Upper lobe of right lung (tissue), 1 donor: Measurements from ENCODE around the gene RPLP2. TPM values are rescaled to one million over a fixed set of nuclear protein-coding genes. Genes with fewer than 3 reads are reported as not detected.

Source experiments
- ATAC-seq: fragments of 200-7000 bp; cut with Tn5 transposase; one replicate; pipeline ENCODE4 v1.9.1; 2020; ENCODE audit warnings: mild to moderate bottlenecking, moderate library complexity
- DNase-seq: peaks from one replicate; pipeline ENCODE4 v3.0.0-alpha.2; 2020
- H3K27ac ChIP-seq: fragments of 200-600 bp; one replicate; pipeline ENCODE4 v1.8.0; 2022
- H3K27me3 ChIP-seq: fragments of 200-600 bp; one replicate; pipeline ENCODE4 v1.8.0; 2022; ENCODE audit warnings: mild to moderate bottlenecking
- H3K36me3 ChIP-seq: fragments of 200-600 bp; one replicate; pipeline ENCODE4 v1.8.0; 2022
- H3K4me1 ChIP-seq: fragments of 200-600 bp; one replicate; pipeline ENCODE4 v1.8.0; 2022
- H3K4me3 ChIP-seq: fragments of 200-600 bp; one replicate; pipeline ENCODE4 v1.8.0; 2022; ENCODE audit warnings: mild to moderate bottlenecking
- H3K9me3 ChIP-seq: fragments of 200-600 bp; one replicate; pipeline ENCODE4 v1.8.0; 2022
- intact Hi-C: fragments of 100-400 bp; cut with DNase I; formaldehyde crosslinking; loops from one replicate; pipeline ENCODE4 v1.11.0; 2022
- total RNA-seq: library from RNA; stranded (reverse); fragmentation: NEBNext Ultra II Directional; extraction: Animal tissue kit (Norgen Biotek cat#: 25700); gene quantifications from one replicate; pipeline ENCODE4 v1.2.1, GENCODE V29; 2021
- TF ChIP-seq, protein P1 (sequence below): fragments of 200-600 bp; IDR thresholded peaks from one replicate; pipeline ENCODE4 v1.8.0; 2022; ENCODE audit warnings: antibody characterized with exemption
- donor health status: DM: no; HTN: yes; CAD: no; lungs with severe emphysema.

Gene RPLP2
- total RNA-seq, 1 donor from 2014 or later: 1,548 TPM

DNA sequence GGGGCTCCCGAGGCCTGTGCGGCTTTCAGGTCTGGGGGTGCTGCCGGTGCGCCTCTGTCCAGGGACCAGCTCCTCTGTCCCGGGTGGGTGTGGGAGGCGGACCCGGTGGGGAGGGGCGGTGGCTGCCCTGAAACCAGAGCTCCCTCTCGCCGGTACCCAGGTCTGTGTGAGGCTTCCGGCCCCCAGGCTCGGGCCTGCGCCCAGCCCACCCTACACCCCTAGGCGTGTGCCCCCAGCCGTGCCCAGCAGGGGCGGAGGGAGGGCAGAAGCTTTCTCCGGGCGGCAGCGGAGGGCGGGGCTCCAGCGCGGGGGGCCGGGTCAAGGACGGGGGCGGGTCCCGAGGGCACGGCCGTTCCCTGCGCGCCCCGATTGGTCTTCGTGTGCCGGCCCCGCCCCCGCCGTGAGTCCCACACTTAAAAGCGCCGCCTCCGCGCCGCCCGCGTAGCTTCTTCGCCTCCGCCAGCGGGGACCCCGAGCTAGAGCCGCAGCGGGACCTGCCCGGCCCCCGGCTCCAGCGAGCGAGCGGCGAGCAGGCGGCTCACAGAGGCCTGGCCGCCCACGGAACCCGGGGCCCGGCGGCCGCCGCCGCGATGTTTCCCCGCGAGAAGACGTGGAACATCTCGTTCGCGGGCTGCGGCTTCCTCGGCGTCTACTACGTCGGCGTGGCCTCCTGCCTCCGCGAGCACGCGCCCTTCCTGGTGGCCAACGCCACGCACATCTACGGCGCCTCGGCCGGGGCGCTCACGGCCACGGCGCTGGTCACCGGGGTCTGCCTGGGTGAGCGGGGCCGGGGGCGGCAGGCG, 9.6 kb downstream of the RPLP2 start:
- peak overlapping the region; percentile 95 for H3K27ac ChIP-seq
- peak; percentile 89 for ATAC-seq
- peaks cover 23% of the 10 kb centered on the region for H3K4me1 ChIP-seq
- DNase-seq: peak; percentile 97
- no peaks in the 10 kb centered on the region for H3K9me3 ChIP-seq
- TF ChIP-seq, protein P1, sequence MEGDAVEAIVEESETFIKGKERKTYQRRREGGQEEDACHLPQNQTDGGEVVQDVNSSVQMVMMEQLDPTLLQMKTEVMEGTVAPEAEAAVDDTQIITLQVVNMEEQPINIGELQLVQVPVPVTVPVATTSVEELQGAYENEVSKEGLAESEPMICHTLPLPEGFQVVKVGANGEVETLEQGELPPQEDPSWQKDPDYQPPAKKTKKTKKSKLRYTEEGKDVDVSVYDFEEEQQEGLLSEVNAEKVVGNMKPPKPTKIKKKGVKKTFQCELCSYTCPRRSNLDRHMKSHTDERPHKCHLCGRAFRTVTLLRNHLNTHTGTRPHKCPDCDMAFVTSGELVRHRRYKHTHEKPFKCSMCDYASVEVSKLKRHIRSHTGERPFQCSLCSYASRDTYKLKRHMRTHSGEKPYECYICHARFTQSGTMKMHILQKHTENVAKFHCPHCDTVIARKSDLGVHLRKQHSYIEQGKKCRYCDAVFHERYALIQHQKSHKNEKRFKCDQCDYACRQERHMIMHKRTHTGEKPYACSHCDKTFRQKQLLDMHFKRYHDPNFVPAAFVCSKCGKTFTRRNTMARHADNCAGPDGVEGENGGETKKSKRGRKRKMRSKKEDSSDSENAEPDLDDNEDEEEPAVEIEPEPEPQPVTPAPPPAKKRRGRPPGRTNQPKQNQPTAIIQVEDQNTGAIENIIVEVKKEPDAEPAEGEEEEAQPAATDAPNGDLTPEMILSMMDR: peak; percentile 15
- intact Hi-C loops: no loop called here
- peaks cover 21% of the 10 kb centered on the region for H3K36me3 ChIP-seq
- no peaks in the 10 kb centered on the region for H3K27me3 ChIP-seq
- H3K4me3 ChIP-seq: peak overlapping the region; percentile 91

- intact Hi-C loops: no loop called here
- H3K36me3 ChIP-seq: peaks cover 29% of the 10 kb centered on the region
- peak overlapping the region; percentile 95 for H3K27ac ChIP-seq
- H3K4me3 ChIP-seq: peak overlapping the region; percentile 91
- H3K4me1 ChIP-seq: peaks cover 23% of the 10 kb centered on the region
- H3K27me3 ChIP-seq: no peaks in the 10 kb centered on the region
- H3K9me3 ChIP-seq: no peaks in the 10 kb centered on the region
- TF ChIP-seq, protein P1: no peak
- peak; percentile 73 for ATAC-seq
- DNase-seq: peak; percentile 97
Measured at GRCh38 chr11:819943-820649, 10.3 kb downstream of the RPLP2 start.

- peaks cover 28% of the 10 kb centered on the region for H3K4me1 ChIP-seq
- H3K27me3 ChIP-seq: no peaks in the 10 kb centered on the region
- intact Hi-C loops: no loop called here
- peak overlapping the region; percentile 95 for H3K27ac ChIP-seq
- H3K4me3 ChIP-seq: peak overlapping the region; percentile 91
- TF ChIP-seq, protein P1: no peak
- H3K9me3 ChIP-seq: no peaks in the 10 kb centered on the region
- ATAC-seq (peak; percentile 58), DNase-seq (peak; percentile 90)
- peaks cover 34% of the 10 kb centered on the region for H3K36me3 ChIP-seq
Measured at GRCh38 chr11:820655-821511, 11.1 kb downstream of the RPLP2 start.

DNA sequence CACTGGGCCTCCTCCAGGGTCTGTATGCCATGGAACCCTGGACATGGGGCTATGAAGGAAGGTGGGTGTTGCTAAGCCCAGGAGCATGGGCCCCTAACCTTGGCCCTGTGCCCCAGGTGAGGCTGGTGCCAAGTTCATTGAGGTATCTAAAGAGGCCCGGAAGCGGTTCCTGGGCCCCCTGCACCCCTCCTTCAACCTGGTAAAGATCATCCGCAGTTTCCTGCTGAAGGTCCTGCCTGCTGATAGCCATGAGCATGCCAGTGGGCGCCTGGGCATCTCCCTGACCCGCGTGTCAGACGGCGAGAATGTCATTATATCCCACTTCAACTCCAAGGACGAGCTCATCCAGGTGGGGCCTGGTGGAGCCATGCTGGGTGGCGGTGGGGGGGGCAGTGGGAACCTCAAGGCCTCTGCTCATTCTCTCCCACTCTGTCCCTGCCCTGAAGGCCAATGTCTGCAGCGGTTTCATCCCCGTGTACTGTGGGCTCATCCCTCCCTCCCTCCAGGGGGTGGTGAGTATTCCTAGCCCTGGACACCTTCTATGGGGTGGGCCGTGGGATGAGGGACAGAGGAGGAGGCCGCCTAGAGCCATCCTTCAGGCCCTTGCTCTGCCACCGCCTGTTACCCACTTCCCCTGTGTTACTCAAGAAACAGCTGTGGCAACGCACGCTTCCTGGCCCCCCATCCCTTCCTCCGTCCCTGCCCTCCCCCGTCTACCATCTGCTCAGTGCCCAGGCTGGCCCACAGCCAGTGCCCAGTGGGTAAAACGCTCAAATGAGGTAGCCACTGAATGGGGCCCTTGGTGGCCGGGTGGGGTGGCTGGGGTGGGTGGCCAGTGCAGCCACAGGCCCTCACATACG, 12.0 kb downstream of the RPLP2 start:
- ATAC-seq (peak; percentile 6), DNase-seq (peak; percentile 83)
- H3K27me3 ChIP-seq: no peaks in the 10 kb centered on the region
- peak overlapping the region; percentile 58 for H3K27ac ChIP-seq
- peak overlapping the region; percentile 91 for H3K4me3 ChIP-seq
- peaks cover 34% of the 10 kb centered on the region for H3K36me3 ChIP-seq
- TF ChIP-seq, protein P1: no peak
- peaks cover 37% of the 10 kb centered on the region for H3K4me1 ChIP-seq
- intact Hi-C loops: no loop called here
- H3K9me3 ChIP-seq: no peaks in the 10 kb centered on the region
